Iris pigment epithelial cell (primary cell): ENCODE results near the gene MARCHF2.

ENCODE experiments used
- DNase-seq: peaks from one replicate; pipeline ENCODE4 v3.0.0-alpha.2; 2011; ENCODE audit warnings: low read depth

Gene MARCHF2

DNA sequence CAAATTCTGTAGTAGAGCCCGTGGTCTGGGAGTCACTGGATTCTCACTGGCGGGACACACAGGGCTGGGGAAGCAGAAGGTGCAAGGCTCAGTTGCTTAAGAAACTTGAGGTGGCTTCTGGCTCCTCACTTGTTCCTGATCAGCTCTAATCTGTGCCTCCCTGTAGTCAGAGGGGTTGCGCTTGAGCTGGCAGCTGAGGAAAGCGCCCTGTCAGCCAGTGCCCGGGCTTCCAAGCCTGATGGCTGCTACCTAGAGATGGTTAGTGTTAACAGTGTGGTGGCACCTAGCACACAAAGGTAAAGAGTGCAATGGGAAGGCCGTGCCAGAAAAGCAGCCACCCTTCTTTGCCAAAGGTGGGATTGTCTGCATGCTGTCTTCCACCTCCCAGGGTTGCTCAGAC, 40.5 kb downstream of the MARCHF2 start:
- no peak for DNase-seq

DNA sequence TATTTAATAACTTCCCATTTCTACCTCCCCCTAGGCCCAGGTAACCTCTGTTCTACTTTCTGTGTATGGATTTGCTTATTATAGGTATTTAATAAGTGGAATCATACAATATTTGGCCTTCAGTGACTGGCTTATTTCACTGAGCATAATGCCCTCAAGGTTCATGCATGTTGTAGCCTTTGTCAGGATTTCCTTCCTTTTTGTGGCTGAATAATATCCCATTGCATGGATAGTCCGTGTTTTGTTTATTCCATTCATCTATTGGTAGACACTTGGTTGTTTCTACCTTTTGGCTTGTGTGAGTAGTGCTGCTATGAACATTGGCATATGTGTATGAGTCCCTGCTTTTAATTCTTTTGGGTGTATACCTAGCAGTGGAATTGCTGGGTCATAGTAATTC, 41.1 kb downstream of the MARCHF2 start:
- DNase-seq, result no peak

DNA sequence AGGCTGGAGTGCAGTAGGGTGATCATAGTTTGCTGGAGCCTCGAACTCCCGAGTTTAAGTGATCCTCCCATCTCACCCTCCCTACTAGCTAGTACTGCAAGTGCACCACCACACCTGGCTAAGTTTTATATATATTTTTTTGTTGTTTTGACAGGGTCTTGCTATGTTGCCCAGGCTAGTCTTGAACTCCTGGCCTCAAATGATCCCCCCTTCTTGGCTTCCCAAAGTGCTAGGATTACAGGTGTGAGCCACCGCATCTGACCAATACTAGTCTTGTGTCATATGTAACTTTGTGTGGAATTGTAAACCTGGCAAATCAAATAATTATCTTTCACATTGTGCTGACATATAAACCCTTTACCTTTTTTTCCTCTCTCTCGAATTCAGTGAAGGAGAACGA, 41.9 kb downstream of the MARCHF2 start:
- no peak for DNase-seq

DNA sequence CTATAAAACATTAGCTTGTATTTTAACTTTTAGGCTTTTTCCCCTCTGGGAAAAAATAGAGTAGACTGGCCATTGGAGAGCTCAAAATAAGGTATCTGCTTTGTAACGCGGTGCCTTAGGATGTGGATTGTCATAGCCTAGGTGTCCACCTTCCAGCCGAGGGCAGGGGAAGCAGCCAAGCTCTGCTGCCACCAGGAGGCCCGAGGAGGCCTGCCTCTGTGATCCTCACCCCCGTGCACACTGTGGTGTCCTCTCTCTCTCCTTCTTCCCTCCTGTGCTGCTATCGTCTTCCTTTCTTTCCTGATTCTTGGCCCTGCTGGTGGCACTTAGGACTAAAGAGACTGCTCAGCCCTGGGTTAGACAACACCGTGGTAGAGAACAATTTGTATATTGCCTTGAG, 43.0 kb downstream of the MARCHF2 start:
- DNase-seq, result no peak

DNA sequence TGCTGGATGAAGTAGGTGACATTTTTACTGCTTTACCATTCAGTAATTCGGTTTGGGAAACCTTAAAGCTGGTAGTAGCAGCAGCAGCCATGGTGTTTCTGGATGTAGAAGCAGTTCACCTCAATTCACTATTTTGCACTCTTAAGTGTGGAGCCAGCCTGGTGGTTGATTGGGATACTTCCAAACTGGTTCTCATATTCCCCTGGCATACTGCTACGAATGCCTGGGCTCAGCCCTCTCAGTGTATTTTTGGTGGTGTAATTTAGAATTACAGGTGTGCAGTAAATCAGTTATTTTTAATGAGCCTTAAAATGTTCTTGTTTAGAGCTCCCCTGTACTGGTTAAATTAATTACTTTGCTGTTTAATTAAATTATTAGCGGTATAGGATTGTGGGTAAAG, 44.1 kb downstream of the MARCHF2 start:
- no peak for DNase-seq

DNA sequence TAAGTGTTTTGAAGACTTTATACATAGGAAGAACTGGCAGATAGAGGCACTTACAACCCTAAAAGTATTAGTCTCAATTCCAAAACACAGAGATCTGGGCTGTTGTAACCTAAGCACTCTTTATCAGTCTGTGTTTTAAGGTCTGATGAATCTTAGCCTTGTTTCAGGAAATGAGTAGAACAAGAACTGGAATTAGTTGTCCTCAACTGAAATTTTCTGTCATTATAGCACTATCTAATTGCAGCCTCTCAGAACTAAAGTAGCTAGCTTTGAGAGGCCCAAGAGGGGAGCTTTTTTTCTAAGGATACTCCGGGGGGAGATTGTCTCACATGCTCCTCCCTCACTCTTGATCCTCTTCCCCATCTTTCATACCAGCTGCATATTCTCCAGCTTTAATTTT, 44.7 kb downstream of the MARCHF2 start:
- DNase-seq, result no peak

DNA sequence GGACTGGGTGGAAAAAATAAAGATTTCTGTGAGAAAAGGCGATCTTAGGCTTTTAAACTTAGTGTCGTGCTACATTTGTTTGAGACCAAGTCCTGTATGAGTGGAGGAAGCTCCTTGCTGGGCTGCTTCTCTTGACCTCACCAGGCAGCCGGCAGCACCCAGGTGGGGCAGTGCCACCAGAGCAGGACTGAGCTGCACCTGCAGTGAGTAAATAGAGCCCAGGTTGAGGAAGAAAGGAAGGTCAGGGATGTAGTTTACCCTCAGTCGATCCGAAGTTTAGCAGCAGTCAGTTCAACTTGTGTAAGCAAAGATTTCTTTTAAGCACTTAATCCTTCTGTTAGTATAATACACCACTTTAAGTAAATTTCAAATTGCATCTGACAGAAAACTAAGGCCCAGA, 45.3 kb downstream of the MARCHF2 start:
- DNase-seq, result no peak

DNA sequence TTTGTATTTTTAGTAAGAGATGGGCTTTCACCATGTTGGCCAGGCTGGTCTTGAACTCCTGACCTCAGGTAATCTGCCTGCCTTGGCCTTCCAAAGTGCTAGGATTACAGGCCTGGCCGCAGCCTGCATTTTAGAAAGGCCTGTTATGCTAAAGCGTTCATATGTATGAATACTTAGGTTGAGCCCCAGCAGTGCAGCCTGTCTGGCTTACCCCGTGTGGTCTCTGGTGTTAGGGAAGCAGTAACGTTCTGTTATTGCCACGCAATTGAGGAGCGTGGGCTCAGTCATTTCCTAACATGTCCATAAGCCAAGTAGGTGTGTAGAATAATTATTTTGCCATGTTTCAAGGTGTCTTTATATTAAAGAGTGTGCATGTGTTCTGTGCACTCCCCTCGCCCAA, 46.0 kb downstream of the MARCHF2 start:
- peak; percentile 55 for DNase-seq

DNA sequence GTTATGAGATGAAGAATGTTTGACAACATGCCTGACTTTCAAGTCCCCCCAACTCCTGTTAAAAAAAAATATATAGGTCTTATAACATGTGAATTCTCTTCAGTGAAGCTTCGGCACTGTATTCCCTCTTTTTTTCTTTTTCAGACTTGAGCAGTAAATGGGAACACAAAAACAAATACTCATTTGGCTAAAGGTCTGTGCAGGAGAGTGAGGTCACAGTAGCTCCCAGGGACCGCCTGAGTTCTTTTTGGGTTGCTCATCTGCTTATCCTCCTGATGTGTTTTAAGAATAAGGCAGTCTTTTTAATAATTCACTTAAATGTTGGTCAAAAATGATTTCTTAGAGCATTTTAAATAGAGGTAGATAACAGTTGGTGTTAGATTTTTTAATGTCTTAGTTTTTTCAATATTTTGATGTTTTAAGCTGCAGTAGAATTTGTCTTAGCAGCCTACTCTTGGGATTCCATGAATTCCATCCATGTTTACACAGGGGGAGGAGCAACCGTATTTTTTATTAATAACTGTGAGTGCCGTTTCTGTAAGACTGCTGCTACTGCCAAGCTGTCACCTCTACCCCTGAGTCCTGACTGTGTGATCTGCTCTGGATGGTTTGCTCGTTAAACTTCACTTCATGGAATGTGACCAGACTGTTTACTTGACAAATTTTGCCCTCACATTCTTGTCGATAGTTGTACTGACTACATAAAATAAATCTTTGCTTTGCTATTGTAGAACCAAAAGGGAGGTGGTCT, 46.6 kb downstream of the MARCHF2 start:
- peak; percentile 85 for DNase-seq

DNA sequence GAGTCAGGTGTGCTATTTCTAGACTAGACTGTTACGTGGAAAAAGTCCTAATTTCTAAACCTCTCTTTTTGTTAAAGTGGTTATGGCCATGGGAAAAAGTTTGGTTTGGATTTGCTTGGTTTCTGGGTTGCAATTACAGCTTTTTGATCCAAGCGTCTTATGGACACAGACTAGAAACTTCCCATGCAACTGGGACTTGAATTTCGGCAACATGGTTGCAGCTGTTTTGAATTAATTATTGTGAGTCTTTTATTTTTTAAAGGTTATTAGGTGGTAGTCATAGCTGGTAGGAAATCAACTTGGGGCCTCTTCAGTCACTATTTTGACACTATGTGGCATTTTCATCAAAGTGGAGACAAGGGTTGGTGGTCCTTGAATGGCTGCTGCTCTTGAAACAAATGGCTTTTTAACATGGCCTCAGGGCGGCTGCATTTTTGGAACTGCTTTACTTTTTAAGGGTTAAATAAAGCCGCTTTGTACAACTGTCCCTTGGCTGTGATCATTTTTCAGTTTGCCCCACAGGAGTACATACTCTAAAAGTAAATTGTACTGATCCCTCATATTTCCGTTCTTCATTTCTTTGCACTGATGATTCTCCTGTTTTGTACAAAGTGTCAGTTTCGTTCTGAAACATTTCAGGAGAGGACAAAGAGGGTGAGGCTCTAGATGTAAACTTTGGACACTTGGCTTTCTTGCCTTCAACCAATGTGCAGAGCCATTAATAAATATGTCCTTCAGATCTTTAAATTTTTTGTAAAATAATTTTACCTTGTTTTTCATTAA, 47.6 kb downstream of the MARCHF2 start:
- DNase-seq, result no peak

DNA sequence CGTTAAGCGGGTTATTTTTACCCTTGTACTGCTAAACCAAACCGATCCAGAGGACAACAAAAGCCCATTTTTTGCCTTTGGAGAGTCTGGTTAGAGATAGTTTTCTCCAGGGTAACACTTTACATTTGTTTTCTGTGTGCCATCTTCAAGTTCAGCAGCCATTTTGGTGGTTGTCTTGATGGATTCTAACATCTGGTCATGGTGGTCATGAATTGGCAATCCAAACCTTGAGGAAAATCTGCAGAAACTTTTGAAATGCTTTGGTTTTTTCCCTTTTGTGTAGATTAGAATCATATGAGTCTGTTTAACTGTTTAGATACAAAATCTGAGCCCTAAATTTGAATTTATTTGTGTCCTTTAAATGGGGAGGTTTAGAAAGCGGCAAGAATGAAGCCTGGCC, 48.3 kb downstream of the MARCHF2 start:
- no peak for DNase-seq

DNA sequence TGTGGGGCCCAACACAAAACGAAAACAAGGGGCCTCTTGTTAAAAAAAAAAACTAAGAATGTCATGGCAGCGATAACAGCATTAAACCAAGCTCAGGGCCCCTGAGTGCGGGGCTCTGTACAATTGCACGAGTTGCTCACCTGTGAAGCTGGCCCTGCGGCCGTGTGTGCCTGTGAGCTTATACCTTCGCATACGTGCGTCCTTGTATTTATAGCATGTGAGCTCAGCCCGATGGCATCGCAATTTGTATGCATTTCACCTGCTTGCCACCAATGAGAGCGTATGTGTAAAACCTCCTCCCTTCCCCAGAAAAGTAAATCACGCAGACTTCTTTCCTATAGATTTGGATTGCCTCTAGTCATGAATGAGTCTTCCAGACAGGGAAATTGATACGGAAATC, 48.8 kb downstream of the MARCHF2 start:
- no peak for DNase-seq

DNA sequence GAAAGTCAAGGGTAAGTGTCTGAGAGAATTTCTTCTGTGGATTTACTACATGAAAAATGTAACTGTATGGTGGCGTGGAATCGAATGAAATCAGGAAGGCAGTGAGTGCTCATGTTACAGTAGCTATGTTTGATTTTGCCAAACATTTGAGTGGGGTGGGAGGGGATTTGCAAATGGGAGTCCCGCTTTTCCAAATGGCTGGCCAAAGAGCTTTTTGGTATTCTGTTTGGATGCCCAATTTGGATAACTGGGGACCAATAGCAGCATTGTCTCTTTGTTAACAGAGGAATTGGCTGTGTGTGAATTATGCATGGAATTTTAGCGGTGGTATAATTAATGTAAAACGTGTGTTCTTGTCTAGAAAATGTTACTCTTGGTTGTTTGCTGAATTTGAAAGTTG, 49.5 kb downstream of the MARCHF2 start:
- no peak for DNase-seq

DNA sequence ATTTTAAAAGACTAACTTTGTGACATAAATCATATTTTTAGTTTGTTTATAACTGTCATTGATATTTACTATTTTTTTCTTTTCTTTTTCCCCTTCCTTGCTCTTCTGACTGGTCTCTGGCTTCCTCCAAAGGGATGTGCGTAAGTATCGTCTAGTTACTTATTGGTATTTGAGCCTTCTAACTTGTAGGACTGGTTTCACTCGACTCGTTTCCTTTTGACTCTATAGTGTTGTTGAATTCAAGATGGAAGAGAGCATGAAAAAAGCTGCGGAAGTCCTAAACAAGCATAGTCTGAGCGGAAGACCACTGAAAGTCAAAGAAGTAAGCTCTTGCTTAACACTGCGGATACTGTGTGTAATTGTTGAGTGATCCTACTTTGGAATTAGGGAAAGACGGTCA, 50.3 kb downstream of the MARCHF2 start:
- no peak for DNase-seq

DNA sequence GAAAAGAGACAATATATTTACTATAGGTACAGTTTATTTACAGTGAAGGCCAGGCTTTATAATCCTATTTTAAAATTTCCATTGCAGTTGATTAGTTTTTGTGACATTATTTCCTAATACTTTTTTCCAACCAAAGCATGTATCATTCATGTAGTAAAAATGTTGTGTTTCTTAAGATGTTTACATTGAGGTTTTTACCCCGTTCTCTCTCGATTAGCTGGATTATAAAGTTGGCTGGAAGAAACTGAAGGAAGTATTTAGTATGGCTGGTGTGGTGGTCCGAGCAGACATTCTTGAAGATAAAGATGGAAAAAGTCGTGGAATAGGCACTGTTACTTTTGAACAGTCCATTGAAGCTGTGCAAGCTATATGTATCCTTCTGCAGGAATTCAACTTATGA, 52.9 kb downstream of the MARCHF2 start:
- DNase-seq, result peak; percentile 93

DNA sequence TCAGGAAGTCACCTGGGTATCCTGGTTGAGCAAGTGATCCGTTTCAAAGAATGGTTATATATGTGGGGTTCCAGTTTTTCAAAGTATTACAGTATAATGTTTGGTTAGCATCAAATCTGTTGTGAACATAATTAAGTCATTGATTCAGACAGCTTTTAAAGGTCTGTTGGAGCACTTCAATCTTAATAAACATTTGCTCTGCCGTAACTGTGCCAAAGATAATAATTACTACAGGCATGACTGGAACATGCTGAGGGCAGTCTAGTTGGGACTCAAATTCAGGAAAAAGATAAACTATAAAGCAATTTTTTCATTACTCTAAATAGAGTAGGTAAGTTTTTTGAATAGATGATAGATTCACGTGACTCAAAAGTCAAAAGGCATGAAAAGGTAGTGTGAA, 55.0 kb downstream of the MARCHF2 start:
- DNase-seq, result no peak

DNA sequence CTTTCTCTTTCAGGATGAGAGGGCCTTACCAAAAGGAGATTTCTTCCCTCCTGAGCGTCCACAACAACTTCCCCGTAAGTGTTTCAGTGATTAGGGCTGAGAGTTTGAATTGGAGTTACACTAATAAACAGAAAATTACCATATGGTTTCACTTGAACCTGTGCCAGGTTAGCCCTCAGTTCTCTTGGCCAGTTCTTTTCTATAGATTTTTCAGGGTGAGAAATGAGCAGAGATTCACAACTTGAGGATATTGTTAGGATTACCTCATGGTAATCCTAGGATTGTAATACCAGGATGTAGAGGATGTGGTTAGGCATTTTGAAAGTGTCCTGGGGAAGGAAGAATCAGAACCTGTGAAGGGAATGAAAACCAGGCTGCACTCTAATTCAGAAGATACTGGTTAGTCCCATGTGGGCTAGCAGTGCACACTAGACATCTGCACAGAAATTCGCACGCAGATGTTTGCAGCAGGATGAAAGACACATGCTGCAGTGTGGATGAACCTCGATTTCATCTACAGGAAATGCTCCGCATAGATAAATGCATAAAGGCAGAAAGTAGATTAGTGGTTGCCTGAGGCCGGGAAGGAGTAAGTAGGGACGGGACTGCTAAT, 55.8 kb downstream of the MARCHF2 start:
- DNase-seq, result peak; percentile 68

DNA sequence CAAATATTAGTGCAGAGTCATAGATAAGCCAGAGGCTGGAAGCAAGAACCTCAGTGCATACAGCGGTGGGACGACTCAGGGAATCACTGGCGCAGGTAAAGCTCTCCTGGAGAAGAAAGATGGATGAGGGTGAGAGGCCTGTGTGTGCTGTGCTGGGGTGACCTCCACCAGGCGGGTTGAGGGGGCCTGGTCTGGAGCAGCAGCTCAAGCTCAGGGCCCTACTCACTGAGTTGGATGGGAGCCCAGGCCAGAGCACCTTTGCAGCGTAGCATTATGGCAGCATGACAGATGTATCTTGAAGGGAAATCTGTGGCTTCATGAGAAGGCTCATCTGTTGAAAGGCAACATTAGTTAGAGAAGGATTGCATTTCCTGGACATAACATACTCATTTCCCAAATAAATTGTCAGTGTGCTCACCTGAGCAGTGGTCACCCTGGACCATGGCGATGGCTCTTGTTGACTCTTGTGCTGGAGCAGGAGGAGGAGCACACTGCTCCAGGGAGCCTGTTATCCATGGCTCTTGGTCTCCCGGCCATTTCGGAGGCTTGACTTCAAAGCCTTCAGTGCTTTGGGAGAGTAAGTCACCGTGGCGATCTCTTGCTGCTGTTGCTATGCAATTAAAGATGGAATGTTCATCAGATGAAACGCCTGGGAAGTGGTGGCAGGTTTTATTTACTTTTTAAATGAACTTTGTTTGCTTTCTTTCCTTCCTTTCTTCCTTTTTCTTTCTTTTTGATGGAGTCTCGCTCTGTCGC, 56.7 kb downstream of the MARCHF2 start:
- DNase-seq, result no peak

DNA sequence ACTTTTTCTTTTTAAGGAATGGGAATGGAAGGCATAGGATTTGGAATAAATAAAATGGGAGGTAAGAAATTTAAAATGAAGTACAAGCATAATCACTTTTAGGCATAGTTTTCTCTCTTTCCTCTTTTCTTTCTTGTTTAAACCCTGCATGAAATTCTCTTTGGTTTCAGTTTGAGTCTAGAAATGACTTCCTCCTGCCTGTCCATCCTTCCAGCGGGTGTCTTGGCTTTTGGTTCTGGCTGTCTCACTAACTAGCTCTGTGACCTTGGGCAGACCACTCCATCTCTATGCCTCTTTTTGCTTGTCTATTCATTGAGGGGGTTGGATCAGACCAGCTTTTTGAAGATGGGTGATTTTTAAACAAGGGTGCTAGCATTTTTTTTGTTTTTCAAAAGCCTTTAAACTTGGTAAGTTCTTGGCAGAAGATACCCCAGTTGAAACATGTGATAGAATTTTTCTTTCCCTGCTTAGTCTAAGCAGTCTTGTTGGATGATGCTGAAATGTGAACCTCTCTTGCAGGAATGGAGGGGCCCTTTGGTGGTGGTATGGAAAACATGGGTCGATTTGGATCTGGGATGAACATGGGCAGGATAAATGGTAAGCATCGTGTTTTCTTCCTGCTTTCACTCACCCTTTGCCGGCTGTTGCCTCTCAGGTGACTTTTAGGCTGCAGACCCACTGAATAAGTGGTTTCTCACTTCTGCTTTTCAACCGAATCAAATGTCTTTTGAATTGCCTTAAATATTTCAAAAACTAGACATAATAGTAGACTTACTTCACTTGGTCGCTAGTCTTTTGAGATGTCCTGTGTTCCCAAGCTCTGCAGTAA, 60.8 kb downstream of the MARCHF2 start:
- no peak for DNase-seq

DNA sequence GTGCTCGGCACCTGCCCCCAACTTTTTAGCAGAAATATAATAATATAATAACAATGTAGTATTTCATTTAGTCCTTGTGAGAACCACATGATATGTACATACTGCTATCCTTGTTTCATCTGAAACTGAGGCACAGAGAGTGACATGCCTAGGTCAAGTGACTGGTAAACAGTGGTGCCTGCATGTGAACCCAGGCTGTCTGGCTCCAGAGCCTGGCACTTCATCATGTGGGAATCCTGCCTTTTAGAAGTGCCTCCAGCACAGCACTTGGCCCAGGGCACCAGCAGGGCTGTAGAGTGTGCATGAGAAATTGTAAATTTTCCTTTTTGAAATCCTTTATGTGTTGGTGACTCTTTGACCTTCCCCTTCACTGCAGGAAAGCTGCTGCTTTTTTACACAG, 61.9 kb downstream of the MARCHF2 start:
- no peak for DNase-seq

DNA sequence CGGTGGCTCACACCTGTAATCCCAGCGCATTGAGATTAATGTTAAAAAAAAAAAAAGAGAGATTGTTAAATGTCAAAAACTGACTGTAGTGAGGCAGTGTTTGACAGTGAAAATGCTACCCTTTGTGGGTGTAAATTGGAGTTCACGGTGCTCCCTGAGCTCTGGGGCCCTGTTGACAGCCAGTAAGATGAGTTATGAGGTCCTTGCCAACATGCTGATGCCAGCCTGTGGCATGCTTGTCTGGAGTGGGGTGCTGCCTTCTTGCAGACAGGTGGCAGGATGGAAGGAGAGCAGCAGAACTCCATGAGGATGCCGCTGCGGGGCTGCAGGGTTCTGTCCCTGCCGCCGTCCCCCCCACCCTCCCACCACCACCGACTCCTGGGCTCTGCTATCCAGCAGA, 63.4 kb downstream of the MARCHF2 start:
- no peak for DNase-seq

DNA sequence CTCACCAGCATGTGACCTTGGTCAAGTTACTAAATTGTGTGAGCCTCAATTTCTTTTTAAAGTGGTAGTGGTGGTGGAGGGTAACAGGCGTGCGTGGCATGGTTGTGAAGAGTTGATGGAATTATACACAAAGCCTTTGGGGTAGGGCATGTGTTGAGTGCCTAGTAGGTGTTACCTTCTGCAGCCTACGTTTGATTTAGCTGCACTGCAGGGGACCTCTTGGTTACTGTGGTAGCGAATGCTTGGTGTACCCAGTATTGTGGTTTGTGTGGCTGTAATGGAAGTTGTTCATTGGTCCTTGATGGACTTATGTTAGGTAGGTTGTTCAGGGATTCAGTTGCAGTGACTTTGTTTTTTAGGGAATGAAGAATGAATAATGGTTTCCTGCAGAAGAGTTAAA, 64.8 kb downstream of the MARCHF2 start:
- DNase-seq, result no peak
